Ecto neural progenitor cell (in vitro differentiated cells): ENCODE results near the gene PLD2.
"Not testable (repeated sequence)": the region's sequence is repeated elsewhere in the genome, so short reads cannot be mapped to it uniquely, and the experiment has no call there.

Experiments used
- DNase-seq: peaks from one replicate; pipeline ENCODE4 v3.0.0-alpha.2; 2018; ENCODE audit warnings: low spot score

The PLD2 gene

DNA sequence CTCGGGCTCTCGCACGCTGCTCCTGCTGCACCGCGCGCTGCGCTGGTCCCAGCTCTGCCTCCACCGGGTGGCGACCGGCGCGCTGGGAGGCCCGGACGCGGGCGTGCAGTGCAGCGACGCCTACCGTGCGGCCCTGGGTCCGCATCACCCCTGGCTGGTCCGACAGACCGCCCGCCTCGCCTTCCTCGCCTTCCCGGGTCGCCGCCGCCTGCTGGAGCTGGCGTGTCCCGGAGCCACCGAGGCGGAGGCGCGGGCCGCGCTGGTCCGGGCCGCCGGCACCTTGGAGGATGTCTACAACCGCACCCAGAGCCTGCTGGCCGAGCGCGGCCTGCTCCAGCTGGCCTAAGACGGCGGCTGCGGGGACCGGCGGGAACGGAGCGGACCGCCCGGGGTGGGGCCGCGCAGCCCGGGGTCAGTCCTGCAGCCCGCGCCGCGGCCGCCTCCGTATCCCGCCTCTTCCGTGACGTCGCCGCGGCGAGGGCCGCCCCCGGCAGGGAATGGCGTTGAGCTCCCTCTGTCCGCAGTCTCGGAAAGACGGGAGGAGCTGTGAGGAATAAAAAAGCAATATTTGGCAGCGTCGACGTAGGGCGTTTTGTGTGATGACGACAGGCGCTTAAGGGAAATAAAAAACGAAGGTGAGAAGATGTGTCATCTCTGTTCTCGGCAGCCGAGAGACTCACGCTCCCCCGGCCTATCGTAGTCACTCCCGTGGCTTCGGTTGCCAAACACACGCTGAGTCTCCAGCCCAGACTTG, 16.8 kb upstream of the PLD2 start:
- peak; percentile 95 for DNase-seq

DNA sequence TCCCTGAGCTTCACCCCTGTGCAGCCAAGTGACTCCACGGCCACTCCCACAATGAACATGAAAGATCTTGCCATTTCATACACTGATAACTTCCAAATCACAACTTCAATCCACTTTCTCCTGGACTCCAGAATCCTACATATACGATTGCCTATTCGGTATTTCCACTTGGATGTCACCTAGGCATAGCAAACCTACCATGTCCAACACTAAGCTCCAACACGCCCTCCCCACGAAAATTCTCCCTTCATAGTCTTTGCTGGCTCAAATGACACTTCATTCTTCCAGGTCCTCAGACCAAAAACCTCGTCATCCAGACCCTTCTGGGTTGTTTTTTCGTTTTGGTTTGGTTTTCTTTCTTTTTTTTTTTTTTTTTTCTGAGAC, 16.3 kb upstream of the PLD2 start:
- no peak for DNase-seq

DNA sequence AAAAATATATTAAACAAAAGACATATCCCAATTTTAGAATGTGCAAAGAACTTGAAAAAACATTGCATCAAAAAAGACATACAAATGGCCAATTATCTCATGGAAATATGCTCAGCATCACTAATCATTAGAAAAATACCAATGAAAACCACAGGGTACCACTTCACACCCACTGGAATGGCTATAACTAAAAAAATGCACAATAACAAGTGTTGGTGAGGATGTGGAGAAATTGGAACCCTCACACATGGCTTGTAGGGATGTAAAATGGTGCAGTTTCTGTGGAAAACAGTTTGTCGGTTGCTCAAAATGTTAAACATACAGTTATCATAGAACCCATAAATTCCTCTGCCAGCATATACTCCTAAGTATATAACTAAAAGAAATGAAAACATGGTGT, 11.8 kb upstream of the PLD2 start:
- no peak for DNase-seq

DNA sequence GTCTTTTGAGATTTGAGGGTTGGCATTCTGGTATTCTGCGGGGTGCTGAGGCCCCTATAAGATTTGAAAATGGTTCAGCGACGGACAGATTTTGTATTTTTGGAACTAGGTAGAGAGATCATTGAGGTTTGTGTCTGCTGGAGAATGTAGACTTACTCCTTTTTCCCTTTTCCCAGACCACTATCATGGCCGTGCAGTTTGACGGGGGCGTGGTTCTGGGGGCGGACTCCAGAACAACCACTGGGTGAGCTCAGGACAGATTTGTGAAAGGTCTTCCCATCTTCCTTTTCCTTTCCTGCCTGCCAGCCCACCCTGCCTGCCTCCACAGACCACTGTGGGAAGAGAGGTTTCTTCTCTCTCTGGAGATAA, 10.4 kb upstream of the PLD2 start:
- peak; percentile 69 for DNase-seq

DNA sequence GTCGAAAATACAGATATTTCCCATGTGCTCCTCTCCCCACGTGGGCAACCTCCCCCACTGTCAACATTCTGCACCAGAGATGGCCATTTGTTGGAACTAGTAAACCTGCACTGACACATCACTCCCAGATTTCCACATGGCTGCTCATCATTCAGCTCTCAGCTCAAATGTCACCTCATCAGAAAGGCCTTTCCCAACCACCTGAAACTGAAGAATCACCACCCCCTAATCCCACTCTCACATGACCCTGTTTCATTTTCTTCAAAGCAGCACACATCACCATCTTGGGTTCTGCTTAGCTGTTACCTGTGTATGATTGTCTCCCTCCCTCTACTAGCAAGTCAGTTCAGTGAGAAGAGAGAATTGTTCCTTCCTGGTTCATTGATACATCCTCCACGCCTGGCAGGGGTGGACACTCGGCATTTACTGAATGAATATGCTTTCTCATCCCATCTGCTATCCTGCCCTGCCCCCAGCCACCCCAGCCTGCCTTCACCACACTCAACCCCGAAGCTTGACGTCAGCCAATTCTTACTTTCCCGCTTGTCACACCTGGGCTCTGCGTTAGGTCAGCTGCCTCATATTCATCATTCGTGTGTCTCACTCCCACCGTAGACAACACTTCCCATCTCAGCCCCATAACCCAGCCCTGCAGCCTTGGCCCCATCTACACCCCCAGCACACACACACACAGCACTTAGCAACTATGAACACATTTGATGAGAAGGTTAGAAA, 6.3 kb upstream of the PLD2 start:
- no peak for DNase-seq

DNA sequence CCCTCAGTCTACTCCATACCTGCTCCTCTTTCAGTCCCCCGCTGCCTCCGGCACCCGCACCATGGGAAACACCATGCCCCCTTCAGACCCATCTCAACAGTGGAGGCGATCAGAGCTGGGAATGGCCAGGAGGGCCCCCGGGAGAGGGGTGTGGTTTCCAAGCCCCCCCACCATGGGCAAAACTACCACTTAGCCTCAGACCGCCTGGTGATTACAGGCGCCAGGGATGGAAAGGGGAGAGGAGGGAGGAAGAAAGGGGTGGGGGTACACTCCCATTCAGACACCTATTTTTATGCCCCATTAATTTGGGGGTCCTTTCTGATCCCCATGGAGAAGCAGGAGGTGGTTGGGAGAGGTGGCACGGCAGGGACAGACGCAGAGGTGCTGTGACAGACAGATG, 4.7 kb upstream of the PLD2 start, which contains the start of gene C17orf114:
Gene C17orf114, minus strand, starts transcription at position 101 of the 400 bp plus-strand sequence.
- no peak for DNase-seq

DNA sequence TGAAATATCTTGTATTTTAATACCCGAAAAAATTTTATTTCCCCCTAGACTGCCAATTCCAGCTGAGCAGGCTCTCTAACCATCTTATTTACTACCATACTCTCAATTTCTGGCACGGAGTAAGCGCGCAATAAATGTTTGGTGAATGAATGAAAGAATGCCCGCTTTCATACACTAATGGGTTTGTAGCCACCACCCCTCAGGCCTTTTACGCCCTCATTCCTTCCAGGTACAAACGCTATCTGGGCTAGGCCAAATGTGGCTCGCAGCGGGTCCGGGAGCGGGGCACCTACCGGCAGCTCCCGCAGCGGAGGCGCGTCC, 536 bp upstream of the PLD2 start:
- no peak for DNase-seq

DNA sequence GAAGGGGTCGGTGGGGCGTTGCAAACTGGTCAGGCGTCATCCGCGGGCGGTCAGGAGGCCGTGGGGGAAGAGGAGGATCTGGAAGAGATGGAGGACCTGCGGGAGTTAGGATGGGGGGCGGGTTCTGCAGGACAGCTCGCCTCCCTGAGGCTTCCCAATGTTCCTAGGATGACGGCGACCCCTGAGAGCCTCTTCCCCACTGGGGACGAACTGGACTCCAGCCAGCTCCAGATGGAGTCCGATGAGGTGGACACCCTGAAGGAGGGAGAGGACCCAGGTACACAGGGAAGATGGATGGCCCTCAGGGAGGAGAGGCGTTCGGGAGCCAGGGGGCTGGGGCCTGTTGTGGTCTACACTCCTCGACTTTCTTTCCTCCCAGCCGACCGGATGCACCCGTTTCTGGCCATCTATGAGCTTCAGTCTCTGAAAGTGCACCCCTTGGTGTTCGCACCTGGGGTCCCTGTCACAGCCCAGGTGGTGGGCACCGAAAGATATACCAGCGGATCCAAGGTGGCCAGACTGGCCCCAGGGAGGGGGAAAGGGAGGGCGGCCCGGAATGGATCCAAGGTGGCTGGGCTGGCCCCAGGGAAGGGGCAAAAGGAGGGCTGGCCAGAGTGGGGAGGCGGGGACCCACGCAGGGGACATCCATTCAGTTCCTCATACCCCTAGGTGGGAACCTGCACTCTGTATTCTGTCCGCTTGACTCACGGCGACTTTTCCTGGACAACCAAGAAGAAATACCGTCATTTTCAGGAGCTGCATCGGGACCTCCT, 839 bp downstream of the PLD2 start:
- no peak for DNase-seq

DNA sequence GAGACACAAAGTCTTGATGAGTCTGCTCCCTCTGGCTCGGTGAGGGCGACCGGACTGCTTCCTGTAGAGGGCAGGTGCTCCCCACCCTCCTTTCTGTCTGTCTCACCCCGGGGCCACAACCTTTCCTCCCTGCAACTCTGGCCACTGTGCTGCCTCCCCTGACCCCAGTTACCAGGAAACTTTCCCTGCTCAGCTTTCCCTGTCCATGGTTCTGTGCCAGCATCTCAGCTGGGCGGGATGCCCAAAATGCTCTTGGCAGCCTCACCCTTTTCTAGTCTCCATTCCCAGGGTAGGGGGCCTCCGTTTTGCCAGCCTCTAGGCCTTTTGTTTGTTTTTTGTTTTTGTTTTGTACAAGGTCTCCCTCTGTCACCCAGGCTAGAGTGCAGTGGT, 1.4 kb downstream of the PLD2 start:
- no peak for DNase-seq

DNA sequence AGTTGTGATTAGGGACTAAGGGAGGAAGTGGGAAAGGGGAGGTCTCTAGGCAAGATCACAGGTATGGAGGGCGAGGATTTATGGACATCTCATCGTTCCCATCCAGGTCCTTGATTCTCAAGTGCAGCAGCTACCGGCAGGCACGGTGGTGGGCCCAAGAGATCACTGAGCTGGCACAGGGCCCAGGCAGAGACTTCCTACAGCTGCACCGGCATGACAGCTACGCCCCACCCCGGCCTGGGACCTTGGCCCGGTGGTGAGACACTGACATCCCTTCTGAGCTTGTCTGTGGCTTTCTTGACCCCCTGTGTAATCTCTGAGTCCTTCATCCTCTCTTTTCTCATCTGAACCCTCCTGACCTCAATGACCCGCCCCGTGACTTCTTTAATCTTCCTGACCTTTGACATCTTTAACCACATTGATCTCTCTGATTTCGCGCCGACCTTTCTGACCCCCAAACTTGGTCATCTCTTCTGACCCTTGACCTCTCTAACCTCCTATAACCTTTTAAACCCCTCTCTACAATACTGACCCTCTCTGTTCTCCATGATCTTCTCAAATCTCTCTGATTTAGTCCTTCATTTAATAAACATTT, 3.8 kb downstream of the PLD2 start:
- DNase-seq = peak; percentile 76

DNA sequence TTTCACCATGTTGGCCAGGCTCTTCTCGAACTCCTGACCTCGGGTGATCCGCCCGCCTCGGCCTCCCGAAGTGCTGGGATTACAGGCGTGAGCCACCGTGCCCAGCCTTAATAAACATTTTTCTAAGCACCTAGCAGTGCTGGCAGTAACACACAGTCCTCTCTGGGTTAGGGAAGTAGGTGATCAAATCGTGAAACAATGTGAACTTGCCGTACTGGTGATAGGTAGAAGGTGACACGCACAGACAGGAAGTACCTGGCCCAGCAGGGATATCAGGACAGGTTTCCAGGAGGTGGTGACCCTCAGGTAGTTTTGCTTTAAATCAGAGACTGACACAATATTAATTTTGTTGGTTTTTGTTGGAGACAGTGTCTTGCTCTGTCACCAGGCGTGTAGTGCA, 4.5 kb downstream of the PLD2 start:
- no peak for DNase-seq

DNA sequence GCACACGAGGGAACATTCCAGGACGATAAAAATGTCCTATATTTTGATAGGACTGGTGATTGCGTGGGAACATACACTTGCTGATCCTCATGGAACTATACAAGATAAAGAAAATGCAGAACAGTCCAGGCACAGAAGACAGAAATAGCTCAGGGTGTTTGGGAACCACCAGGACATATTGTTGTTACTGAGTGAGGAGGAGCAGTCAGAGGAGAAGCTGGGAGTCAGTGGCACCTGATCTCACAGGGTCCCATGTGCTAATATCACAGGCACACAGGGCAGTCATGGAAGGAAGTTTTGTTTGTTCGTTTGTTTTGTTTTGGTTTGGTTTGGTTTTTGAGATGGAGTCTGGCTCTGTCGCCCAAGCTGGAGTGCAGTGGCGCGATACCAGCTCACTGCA, 5.7 kb downstream of the PLD2 start:
- DNase-seq = no peak

DNA sequence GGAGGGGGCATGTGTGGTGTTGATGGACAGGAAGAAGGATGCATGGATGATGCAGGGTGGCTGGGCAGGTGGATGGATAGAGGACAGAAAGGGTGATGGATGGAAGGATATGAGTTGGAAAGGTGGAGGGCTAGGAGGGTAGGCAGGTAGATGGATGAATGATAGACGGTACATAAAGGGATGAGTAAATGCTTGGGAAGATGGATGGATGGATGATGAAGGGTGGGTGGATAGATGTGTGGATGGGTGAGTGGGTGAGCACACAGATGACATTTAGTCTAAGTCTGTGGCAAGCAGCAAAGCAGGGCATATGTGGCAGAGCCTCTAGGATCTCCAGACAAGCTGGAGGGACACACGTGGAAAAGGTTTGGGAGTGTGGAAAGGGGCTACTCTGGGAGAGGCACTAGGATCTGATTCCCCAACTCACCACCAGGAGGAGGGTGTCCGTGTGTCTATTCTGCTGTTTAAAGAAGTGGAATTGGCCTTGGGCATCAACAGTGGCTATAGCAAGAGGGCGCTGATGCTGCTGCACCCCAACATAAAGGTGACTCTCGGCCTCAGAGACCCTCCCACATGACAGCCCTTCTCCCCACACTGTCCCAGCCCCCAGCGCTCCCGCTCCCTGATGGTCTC, 8.2 kb downstream of the PLD2 start:
- DNase-seq = no peak

DNA sequence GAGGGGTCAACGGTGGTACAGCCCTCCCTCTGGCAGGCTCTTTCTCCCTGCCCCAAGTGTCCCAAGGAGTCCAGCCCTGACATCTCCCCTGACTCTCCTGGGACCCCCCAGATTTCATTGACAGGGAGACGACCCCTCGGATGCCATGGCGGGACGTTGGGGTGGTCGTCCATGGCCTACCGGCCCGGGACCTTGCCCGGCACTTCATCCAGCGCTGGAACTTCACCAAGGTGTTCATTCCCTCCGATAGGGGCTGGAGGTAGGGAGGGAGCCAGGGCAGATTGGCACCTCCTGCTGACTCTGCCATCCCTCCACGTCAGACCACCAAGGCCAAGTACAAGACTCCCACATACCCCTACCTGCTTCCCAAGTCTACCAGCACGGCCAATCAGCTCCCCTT, 9.9 kb downstream of the PLD2 start:
- no peak for DNase-seq

DNA sequence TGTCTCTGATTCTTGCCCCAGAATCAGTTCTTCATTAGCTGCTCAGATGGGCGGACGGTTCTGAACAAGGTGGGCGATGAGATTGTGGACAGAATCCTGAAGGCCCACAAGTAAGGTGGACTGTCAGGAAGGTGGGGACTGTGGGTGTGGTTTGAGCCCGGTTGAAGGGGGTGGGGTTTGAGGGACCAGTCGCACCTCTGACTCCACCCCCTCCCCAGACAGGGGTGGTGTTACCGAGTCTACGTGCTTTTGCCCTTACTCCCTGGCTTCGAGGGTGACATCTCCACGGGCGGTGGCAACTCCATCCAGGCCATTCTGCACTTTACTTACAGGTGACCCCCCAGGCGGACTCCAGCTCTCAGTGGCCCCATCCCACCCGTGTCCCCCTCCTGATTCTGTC, 11.3 kb downstream of the PLD2 start:
- no peak for DNase-seq

DNA sequence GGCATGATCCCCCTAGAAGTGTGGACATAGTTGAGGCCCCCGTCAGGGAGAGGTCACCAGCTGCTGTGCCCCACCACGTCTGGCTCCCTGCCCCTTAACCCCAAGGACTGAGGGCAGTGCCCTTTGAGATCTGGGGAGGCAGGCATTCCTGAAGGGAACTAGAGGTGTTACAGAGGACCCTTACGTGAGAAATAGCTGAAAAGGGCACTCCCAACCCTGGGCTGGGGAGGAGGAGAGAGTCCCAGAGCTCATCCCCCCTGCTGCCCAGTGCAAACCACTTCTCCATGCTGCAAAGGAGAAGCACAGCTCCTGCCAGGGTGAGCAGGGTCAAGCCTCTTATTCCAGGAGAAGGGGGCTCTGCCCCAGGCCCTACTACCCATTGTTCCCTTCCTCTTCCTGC, 15.9 kb downstream of the PLD2 start:
- DNase-seq = no peak

DNA sequence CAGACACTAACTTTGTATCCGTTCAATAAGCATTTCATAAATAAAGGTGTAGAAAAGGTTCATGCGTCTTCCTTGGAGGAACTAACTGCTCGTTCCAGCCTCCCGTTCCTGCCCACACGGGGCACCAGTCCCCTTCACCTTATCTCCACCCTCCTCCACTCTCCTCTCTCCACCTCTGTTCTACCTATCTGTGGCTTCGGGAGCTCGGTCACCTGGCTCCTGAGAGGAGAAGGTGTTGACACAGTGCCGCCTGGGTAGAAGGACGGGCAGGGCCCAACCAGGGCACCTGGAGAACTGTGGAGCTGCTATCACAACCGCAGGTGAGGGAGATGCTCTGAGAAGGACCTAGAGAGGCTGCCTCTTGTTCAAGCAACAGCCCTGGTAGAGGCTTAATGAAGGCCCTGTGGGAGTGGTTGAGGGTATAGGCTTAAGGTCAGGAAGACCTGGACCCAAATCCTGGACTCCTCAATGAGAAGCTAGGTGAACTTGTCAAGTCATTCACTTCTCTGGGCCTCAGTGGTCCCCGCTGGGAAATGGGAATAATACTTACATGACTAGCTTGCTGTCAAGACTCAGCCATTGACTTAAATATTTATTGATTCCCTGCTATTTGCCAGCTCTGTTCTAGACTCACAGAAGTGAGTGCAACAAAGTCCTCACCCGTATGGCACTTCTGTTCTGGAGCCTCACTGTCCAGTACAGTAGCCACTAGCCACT, 16.6 kb downstream of the PLD2 start:
- DNase-seq = no peak

DNA sequence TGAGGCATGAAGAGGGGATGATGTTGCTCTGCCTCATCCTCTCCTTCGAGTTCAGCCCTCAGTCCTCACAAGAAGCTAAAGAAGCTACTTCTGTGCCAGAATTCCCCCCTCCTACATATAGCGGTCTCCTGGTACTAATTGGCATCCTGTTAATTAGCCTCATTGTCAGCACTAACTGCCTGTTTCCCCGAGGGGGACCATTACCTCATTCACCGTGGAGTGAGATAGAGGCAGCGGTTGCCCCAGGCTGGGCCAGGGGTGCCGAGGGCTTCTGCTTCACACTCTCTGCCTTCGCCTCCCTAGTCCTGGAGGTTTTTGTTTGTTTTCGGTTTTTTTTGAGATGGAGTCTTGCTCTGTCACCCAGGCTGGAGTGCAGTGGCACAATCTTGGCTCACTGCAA, 20.4 kb downstream of the PLD2 start:
- DNase-seq = no peak

DNA sequence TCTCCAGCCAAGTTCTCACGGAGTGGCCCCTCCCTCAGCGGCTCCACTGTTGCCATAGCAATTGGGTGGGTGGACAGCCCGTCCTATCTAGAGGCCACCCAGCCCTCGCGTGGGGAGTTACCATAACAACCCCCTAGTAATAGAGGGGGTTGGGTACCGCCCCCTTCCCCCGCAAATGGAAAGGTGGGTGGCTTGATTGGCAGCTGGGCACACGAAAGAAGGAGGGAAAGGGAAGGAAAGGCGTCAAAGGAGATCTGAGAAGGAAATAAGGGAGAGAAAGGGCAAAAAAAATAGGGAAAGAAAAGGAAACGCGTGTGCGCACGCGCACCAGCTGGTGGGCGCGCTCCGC, 25.9 kb downstream of the PLD2 start:
- DNase-seq = not testable (repeated sequence)

DNA sequence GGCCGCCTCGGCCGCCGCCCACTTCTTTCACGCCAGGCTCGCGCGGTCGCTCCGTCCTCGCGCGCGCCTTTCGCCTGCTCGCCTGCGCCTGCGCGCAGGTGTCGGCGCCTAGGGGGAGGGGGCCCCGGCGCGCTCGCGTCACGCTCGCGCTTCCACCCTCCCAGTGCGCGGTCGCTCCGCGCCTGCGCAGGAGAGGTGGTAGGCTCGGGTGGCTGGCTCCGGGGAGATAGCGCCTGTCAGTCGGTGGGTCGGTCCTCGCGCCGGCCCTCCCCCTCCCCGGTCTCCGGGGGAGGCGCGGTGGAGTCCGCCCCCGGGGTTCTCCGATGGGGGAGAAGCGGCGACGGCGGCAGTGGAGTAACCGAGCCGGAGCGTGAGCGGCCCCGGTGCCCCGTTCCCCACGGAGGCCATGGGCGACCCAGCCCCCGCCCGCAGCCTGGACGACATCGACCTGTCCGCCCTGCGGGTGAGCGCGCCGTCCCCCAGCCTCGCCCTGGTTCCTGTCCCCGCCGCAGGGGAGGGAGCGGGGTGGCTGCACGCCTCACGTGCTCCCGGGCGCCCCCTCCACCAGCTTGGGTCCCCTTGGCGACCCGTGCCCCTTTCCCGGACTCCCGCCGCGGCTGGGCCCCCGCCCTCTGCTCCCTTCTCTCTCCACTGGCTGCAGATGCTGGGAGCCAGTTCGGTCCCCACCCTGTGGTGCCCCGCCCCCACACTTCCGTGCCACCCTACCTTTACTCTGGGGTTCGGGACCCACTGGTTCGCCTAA, 26.4 kb downstream of the PLD2 start, which contains the start of gene MINK1:
Gene MINK1, plus strand, starts transcription at position 163 of the 763 bp plus-strand sequence. Its CDS starts 244 bp downstream, at position 407.
- DNase-seq = peak; percentile 94
